K562 (cell line): ENCODE results near the gene LRIT1. TPM values are rescaled to one million over a fixed set of nuclear protein-coding genes. Genes with fewer than 3 reads are reported as not detected.
A peak's percentile ranks its signal among the peaks of the same experiment; 100 is the strongest.

ENCODE experiments used
- ATAC-seq: fragments of 200-7000 bp; cut with Tn5 transposase; 3 replicates; pipeline ENCODE4 v1.9.1; 2020; ENCODE audit warnings: moderate library complexity
- BruUV-seq: library from RNA; stranded (reverse); fragments of 400-500 nt; replicated peaks from 2 replicates; lab custom pipeline; 2021; lab: Mats Ljungman, UMichigan
- CTCF ChIA-PET: fragments of 300-600 bp; formaldehyde crosslinking; extraction: SDS; loops from one replicate; lab custom pipeline; 2021; ENCODE audit warnings: low intra/inter-chr PET ratio; lab: Yijun Ruan, JAX
- POLR2A ChIA-PET: fragments of 300-600, 350-650 bp; sonication (Branson Sonifier 250); formaldehyde crosslinking; extraction: SDS; loops from one replicate; lab custom pipeline; 2021; ENCODE audit warnings: antibody characterized with exemption, inconsistent platforms; lab: Yijun Ruan, JAX
- DNase-seq, 4 experiments: peaks; one replicate each; pipeline versions ENCODE4 v3.0.0 to v3.0.0-alpha.2; 2011 to 2018; ENCODE audit warnings: low spot score in 3 of 4, mixed read lengths in 3 of 4; ENCODE audit errors: extremely low read depth in 1 of 4
- FAIRE-seq: peaks from 2 replicates; lab custom pipeline; 2011; peaks lifted over from hg19 to GRCh38; lab: Jason Lieb, UNC
- H2AFZ ChIP-seq: 2 replicates; pipeline ENCODE4 v1.6.0; 2011; ENCODE audit warnings: low read depth, low read length, control low read depth, inconsistent platforms
- H3K27ac ChIP-seq: fragments of 200-600 bp; 3 replicates; pipeline ENCODE4 v1.8.0; 2011; ENCODE audit warnings: low read depth, mild to moderate bottlenecking, control low read depth, inconsistent platforms, low read length, moderate library complexity, mixed read lengths; ENCODE audit errors: extremely low read depth
- H3K27me3 ChIP-seq, 2 experiments: fragments of 300-600 bp in 1 of 2; 2 replicates in 1 of 2; 3 replicates in 1 of 2; pipeline versions ENCODE4 v1.6.0 to v1.8.0; 2011; ENCODE audit warnings: inconsistent platforms in 2 of 2, low read length in 2 of 2, mild to moderate bottlenecking in 1 of 2, mixed read lengths in 1 of 2, moderate library complexity in 1 of 2; ENCODE audit not compliant: control insufficient read depth in 2 of 2, insufficient read depth in 2 of 2
- H3K36me3 ChIP-seq: fragments of 300-600 bp; 3 replicates; pipeline ENCODE4 v1.8.0; 2011; ENCODE audit warnings: mild to moderate bottlenecking, low read length, inconsistent platforms; ENCODE audit not compliant: control insufficient read depth, insufficient read depth
- H3K4me1 ChIP-seq, 2 experiments: fragments of 200-600 bp in 1 of 2; replicated peaks in 1 of 2; 2 replicates in 1 of 2; 3 replicates in 1 of 2; pipeline versions ENCODE4 v1.5.1 to v1.8.0; 2011; ENCODE audit warnings: inconsistent platforms in 2 of 2, low read length in 2 of 2, mild to moderate bottlenecking in 1 of 2, mixed read lengths in 1 of 2, moderate library complexity in 1 of 2; ENCODE audit not compliant: control insufficient read depth in 2 of 2, insufficient read depth in 2 of 2
- H3K4me2 ChIP-seq: 2 replicates; pipeline ENCODE4 v1.6.1; 2011; ENCODE audit warnings: low read length, control low read depth, inconsistent platforms, mixed read lengths; ENCODE audit not compliant: insufficient read depth
- H3K4me3 ChIP-seq: fragments of 200-600 bp; sonication (generic), shearing (Covaris generic); 2 replicates; pipeline ENCODE4 v1.5.1; 2016; ENCODE audit warnings: control low read depth, inconsistent platforms
- H3K79me2 ChIP-seq: fragments of 200-600 bp; 3 replicates; pipeline ENCODE4 v1.8.0; 2011; ENCODE audit warnings: low read length, inconsistent platforms; ENCODE audit not compliant: control insufficient read depth, insufficient read depth
- H3K9ac ChIP-seq, 2 experiments: 2 replicates each; pipeline versions ENCODE4 v1.6.0 to v1.6.1; 2011; ENCODE audit warnings: low read depth in 2 of 2, low read length in 2 of 2, control low read depth in 1 of 2, inconsistent platforms in 1 of 2, mild to moderate bottlenecking in 1 of 2, mixed read lengths in 1 of 2; ENCODE audit not compliant: insufficient read depth in 1 of 2
- H3K9me1 ChIP-seq: one replicate; pipeline ENCODE4 v1.6.0; 2011; ENCODE audit warnings: inconsistent platforms, mild to moderate bottlenecking, low read length, moderate library complexity; ENCODE audit not compliant: control insufficient read depth, insufficient read depth
- H3K9me3 ChIP-seq: replicated peaks from 2 replicates; pipeline ENCODE4 v1.5.1; 2011; ENCODE audit warnings: low read depth, low read length, inconsistent platforms; ENCODE audit not compliant: control insufficient read depth, insufficient read depth
- H4K20me1 ChIP-seq: replicated peaks from 2 replicates; pipeline ENCODE4 v1.6.1; 2011; ENCODE audit warnings: low read length, inconsistent platforms, mixed read lengths; ENCODE audit not compliant: control insufficient read depth, insufficient read depth
- SPI1 ChIP-seq: IDR thresholded peaks from 2 replicates; pipeline ENCODE4 v1.6.1; 2011; ENCODE audit warnings: low read depth, low read length, control low read depth, borderline replicate concordance
- WGBS: fragments of 100-300 bp; shearing (Covaris generic); methylation state at CpG from one replicate; pipeline ENCODE4 v1.1.6; 2016; ENCODE audit warnings: low coverage, mixed read lengths; ENCODE audit not compliant: insufficient coverage; ENCODE audit errors: missing lambda C conversion rate; 5-methylcytosine and 5-hydroxymethylcytosine counted together
- in situ Hi-C: fragments of 300-500 bp; cut with MboI; formaldehyde crosslinking; loops from 4 replicates; pipeline ENCODE4 v1.15.0; 2018; ENCODE audit warnings: inconsistent platforms, mixed read lengths
- intact Hi-C: fragments of 100-400 bp; cut with micrococcal nuclease; formaldehyde crosslinking; loops from 2 replicates; pipeline ENCODE4 v1.14.2; 2022
- polyA plus RNA-seq, 8 experiments: library from polyadenylated mRNA; depleted of rRNA in 4 of 8; stranded (reverse) in 5 of 8; unstranded in 3 of 8; fragments of >200 nt; fragmentation: Nextera tagmentation in 2 of 8; fragmentation: Illumina TruSeq in 1 of 8; extraction: Ambion mirVana in 2 of 8; extraction: Trizol in 1 of 8; gene quantifications; 2 replicates each; pipeline versions ENCODE4 v1.2.1 to v1.2.3, GENCODE V29; 2011 to 2014; ENCODE audit warnings: inconsistent platforms in 1 of 8, missing spikeins in 1 of 8
- total RNA-seq, 7 experiments: library from RNA; depleted of rRNA in 6 of 7; stranded (reverse); fragments of >200 nt in 6 of 7; fragmentation: Illumina TruSeq in 2 of 7; extraction: Trizol in 2 of 7; gene quantifications; 2 replicates each; pipeline versions ENCODE4 v1.2.1 to v1.2.3, GENCODE V29; 2011 to 2021; ENCODE audit warnings: low replicate concordance in 1 of 7
- TF ChIP-seq, protein P1 (sequence below): fragments of 450-650 bp; IDR thresholded peaks from 2 replicates; pipeline ENCODE4 v1.6.1; 2016; ENCODE audit warnings: mild to moderate bottlenecking, moderate library complexity
- TF ChIP-seq, protein P2 (sequence below), 2 experiments: IDR thresholded peaks; 2 replicates each; pipeline ENCODE4 v1.6.1; 2011; ENCODE audit warnings: borderline replicate concordance in 1 of 2, control low read depth in 1 of 2, low read depth in 1 of 2, low read length in 1 of 2, mild to moderate bottlenecking in 1 of 2, mixed read lengths in 1 of 2, moderate library complexity in 1 of 2; ENCODE audit not compliant: insufficient read depth in 1 of 2, insufficient read length in 1 of 2, poor library complexity in 1 of 2, severe bottlenecking in 1 of 2; ENCODE audit errors: extremely low read depth in 1 of 2
- TF ChIP-seq, protein P3 (sequence below): sonication (generic); formaldehyde crosslinking; IDR thresholded peaks from 2 replicates; pipeline ENCODE4 v1.8.0; 2022; ENCODE audit warnings: missing genetic modification reagents, mild to moderate bottlenecking, borderline replicate concordance

The LRIT1 gene
- total and polyA plus RNA-seq, 9 of the 15 experiments (the other 6 are each of a cell fraction or from before 2014, with no cell fraction given): not detected

DNA sequence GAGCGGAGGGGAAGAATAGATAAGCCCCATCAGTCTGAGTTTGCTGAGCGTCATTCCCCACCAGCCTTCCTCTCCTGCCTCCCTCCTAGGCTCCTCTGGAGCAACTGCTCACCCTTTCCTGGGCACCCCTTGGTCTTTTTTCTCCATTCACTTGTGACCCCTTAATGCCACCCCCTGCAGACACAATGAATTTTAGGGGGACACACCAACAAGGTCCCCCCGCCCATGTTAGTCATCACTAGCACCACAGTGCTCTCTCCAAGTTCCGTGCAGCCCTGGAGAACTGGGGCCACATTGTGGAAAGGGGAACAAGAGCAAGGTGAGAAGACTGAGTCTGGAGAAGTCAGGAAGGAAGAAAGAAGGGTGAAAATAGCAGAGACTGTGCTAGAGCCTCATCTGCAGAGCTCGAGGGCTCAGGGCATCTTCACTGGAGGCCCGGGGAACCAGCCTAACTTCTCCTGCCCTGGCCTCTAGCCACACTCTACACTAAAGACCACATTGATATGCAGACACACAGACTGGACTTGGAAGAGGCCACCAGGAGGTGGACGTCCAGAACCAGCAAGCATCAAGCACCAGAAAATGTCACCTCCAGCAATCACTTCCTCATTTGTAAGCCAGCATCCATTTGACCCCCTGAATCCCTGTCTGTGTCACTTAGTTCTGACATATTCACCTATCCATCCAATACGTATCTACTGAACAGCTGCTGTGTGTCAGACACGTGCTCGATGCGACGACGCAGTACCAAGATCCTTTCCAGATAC is 21.0 kb upstream of the LRIT1 start:
- H3K4me3 ChIP-seq: no peak overlapping the region

More for the DNA sequence above, 21.0 kb upstream of the LRIT1 start:
- H3K4me1 ChIP-seq: peaks cover 0 to 5% of the 10 kb centered on the region in 2 experiments; a peak in 1 of 5 replicates
- H2AFZ ChIP-seq: no peak overlapping the region
- ChIA-PET POLR2A (interaction anchor here (0.6 kb wide), 1 partner anchor 109 kb away, joined by 3 read pairs; no protein-coding TSS in a partner anchor), CTCF (no interaction called here)
- FAIRE-seq (peak; percentile 29), DNase-seq (no peak), ATAC-seq (no peak)
- TF ChIP-seq SPI1: peak; percentile 89
- TF ChIP-seq, protein P1, sequence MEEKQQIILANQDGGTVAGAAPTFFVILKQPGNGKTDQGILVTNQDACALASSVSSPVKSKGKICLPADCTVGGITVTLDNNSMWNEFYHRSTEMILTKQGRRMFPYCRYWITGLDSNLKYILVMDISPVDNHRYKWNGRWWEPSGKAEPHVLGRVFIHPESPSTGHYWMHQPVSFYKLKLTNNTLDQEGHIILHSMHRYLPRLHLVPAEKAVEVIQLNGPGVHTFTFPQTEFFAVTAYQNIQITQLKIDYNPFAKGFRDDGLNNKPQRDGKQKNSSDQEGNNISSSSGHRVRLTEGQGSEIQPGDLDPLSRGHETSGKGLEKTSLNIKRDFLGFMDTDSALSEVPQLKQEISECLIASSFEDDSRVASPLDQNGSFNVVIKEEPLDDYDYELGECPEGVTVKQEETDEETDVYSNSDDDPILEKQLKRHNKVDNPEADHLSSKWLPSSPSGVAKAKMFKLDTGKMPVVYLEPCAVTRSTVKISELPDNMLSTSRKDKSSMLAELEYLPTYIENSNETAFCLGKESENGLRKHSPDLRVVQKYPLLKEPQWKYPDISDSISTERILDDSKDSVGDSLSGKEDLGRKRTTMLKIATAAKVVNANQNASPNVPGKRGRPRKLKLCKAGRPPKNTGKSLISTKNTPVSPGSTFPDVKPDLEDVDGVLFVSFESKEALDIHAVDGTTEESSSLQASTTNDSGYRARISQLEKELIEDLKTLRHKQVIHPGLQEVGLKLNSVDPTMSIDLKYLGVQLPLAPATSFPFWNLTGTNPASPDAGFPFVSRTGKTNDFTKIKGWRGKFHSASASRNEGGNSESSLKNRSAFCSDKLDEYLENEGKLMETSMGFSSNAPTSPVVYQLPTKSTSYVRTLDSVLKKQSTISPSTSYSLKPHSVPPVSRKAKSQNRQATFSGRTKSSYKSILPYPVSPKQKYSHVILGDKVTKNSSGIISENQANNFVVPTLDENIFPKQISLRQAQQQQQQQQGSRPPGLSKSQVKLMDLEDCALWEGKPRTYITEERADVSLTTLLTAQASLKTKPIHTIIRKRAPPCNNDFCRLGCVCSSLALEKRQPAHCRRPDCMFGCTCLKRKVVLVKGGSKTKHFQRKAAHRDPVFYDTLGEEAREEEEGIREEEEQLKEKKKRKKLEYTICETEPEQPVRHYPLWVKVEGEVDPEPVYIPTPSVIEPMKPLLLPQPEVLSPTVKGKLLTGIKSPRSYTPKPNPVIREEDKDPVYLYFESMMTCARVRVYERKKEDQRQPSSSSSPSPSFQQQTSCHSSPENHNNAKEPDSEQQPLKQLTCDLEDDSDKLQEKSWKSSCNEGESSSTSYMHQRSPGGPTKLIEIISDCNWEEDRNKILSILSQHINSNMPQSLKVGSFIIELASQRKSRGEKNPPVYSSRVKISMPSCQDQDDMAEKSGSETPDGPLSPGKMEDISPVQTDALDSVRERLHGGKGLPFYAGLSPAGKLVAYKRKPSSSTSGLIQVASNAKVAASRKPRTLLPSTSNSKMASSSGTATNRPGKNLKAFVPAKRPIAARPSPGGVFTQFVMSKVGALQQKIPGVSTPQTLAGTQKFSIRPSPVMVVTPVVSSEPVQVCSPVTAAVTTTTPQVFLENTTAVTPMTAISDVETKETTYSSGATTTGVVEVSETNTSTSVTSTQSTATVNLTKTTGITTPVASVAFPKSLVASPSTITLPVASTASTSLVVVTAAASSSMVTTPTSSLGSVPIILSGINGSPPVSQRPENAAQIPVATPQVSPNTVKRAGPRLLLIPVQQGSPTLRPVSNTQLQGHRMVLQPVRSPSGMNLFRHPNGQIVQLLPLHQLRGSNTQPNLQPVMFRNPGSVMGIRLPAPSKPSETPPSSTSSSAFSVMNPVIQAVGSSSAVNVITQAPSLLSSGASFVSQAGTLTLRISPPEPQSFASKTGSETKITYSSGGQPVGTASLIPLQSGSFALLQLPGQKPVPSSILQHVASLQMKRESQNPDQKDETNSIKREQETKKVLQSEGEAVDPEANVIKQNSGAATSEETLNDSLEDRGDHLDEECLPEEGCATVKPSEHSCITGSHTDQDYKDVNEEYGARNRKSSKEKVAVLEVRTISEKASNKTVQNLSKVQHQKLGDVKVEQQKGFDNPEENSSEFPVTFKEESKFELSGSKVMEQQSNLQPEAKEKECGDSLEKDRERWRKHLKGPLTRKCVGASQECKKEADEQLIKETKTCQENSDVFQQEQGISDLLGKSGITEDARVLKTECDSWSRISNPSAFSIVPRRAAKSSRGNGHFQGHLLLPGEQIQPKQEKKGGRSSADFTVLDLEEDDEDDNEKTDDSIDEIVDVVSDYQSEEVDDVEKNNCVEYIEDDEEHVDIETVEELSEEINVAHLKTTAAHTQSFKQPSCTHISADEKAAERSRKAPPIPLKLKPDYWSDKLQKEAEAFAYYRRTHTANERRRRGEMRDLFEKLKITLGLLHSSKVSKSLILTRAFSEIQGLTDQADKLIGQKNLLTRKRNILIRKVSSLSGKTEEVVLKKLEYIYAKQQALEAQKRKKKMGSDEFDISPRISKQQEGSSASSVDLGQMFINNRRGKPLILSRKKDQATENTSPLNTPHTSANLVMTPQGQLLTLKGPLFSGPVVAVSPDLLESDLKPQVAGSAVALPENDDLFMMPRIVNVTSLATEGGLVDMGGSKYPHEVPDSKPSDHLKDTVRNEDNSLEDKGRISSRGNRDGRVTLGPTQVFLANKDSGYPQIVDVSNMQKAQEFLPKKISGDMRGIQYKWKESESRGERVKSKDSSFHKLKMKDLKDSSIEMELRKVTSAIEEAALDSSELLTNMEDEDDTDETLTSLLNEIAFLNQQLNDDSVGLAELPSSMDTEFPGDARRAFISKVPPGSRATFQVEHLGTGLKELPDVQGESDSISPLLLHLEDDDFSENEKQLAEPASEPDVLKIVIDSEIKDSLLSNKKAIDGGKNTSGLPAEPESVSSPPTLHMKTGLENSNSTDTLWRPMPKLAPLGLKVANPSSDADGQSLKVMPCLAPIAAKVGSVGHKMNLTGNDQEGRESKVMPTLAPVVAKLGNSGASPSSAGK: peak; percentile 34; the same call in 1 of the 2 replicates
- TF ChIP-seq, protein P2, sequence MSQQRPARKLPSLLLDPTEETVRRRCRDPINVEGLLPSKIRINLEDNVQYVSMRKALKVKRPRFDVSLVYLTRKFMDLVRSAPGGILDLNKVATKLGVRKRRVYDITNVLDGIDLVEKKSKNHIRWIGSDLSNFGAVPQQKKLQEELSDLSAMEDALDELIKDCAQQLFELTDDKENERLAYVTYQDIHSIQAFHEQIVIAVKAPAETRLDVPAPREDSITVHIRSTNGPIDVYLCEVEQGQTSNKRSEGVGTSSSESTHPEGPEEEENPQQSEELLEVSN (IDR thresholded peaks at IDR 0.05; ENCODE audit: borderline replicate concordance in 1 of 2, extremely low read depth in 1 of 2, insufficient read depth in 1 of 2, insufficient read length in 1 of 2, low read depth in 1 of 2, low read length in 1 of 2, poor library complexity in 1 of 2, severe bottlenecking in 1 of 2): peak in 1 of 2 experiments; percentile 30
- TF ChIP-seq, protein P3, sequence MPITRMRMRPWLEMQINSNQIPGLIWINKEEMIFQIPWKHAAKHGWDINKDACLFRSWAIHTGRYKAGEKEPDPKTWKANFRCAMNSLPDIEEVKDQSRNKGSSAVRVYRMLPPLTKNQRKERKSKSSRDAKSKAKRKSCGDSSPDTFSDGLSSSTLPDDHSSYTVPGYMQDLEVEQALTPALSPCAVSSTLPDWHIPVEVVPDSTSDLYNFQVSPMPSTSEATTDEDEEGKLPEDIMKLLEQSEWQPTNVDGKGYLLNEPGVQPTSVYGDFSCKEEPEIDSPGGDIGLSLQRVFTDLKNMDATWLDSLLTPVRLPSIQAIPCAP (CRISPR knock-in tag): no peak
- H4K20me1 ChIP-seq: no peaks in the 10 kb centered on the region; the same call in 1 of the 2 replicates
- WGBS: 0% methylated on average over 13 of the region's 13 CpGs
- H3K9me3 ChIP-seq: no peaks in the 10 kb centered on the region
- H3K27ac ChIP-seq: no peak overlapping the region
- H3K4me2 ChIP-seq: no peak overlapping the region
- peaks cover 3 to 49% of the 10 kb centered on the region in 2 experiments; a peak in 2 of 5 replicates for H3K27me3 ChIP-seq
- no TSS peak for BruUV-seq
- H3K79me2 ChIP-seq: no peaks in the 10 kb centered on the region
- intact Hi-C loops: no loop called here
- in situ Hi-C loops: no loop called here
- H3K9ac ChIP-seq: no peak overlapping the region
- no peaks in the 10 kb centered on the region for H3K9me1 ChIP-seq
- H3K36me3 ChIP-seq: no peaks in the 10 kb centered on the region
